Right lung (tissue), 10 donors: ENCODE data around the gene NDFIP1. TPM values are rescaled to one million over a fixed set of nuclear protein-coding genes. Genes with fewer than 3 reads are reported as not detected.

Experiments used
- DNase-seq, 2 donors: peaks; one replicate each; pipeline ENCODE4 v3.0.0-alpha.2; 2013
- long read RNA-seq, 8 donors: transcript quantifications; one replicate each; lab custom pipeline, GENCODE V29; 2026
- polyA plus RNA-seq, 5 donors: library from polyadenylated mRNA; unstranded; fragments of 120-200 nt; gene quantifications; one replicate each; pipeline versions ENCODE4 v1.2.1 to v1.2.3, GENCODE V29; 2013; ENCODE audit warnings: inconsistent platforms in 1 of 5, low replicate concordance in 1 of 5; ENCODE audit not compliant: insufficient read length in 5 of 5, insufficient read depth in 1 of 5

Gene NDFIP1
- 100 to 1,000 TPM in 3 of 5 donors, 10 to 100 TPM in 2; 93.6 to 115 (median 105) TPM for polyA plus RNA-seq
- long read RNA-seq, donor 1, full-length matches to known transcripts, result 95 of 139 reads
- long read RNA-seq, donor 1, partial matches to known transcripts, result 44 of 139 reads
- long read RNA-seq, donor 1, other reads (novel, unspliced or antisense), result 0 of 139 reads
- long read RNA-seq, donor 2, full-length matches to known transcripts, result 64 of 103 reads
- long read RNA-seq, donor 2, partial matches to known transcripts, result 39 of 103 reads
- long read RNA-seq, donor 2, other reads (novel, unspliced or antisense), result 0 of 103 reads
- long read RNA-seq, donor 3, full-length matches to known transcripts, result 58 of 64 reads
- long read RNA-seq, donor 3, partial matches to known transcripts, result 6 of 64 reads
- long read RNA-seq, donor 3, other reads (novel, unspliced or antisense), result 0 of 64 reads
- long read RNA-seq, donor 4, full-length matches to known transcripts, result 36 of 69 reads
- long read RNA-seq, donor 4, partial matches to known transcripts, result 33 of 69 reads
- long read RNA-seq, donor 4, other reads (novel, unspliced or antisense), result 0 of 69 reads
- long read RNA-seq, donor 5, full-length matches to known transcripts, result 72 of 160 reads
- long read RNA-seq, donor 5, partial matches to known transcripts, result 88 of 160 reads
- long read RNA-seq, donor 5, other reads (novel, unspliced or antisense), result 0 of 160 reads
- long read RNA-seq, donor 6, full-length matches to known transcripts, result 73 of 166 reads
- long read RNA-seq, donor 6, partial matches to known transcripts, result 93 of 166 reads
- long read RNA-seq, donor 6, other reads (novel, unspliced or antisense), result 0 of 166 reads
- long read RNA-seq, donor 7, full-length matches to known transcripts, result 67 of 153 reads
- long read RNA-seq, donor 7, partial matches to known transcripts, result 86 of 153 reads
- long read RNA-seq, donor 7, other reads (novel, unspliced or antisense), result 0 of 153 reads
- long read RNA-seq, donor 8, full-length matches to known transcripts, result 33 of 41 reads
- long read RNA-seq, donor 8, partial matches to known transcripts, result 8 of 41 reads
- long read RNA-seq, donor 8, other reads (novel, unspliced or antisense), result 0 of 41 reads

GRCh38 chr5:142108432-142109330 is at the start of gene NDFIP1:
Gene NDFIP1, plus strand, starts transcription at chr5:142108779. Its CDS starts 196 bp downstream, at chr5:142108975.
- DNase-seq, result peak; percentile 84

DNA sequence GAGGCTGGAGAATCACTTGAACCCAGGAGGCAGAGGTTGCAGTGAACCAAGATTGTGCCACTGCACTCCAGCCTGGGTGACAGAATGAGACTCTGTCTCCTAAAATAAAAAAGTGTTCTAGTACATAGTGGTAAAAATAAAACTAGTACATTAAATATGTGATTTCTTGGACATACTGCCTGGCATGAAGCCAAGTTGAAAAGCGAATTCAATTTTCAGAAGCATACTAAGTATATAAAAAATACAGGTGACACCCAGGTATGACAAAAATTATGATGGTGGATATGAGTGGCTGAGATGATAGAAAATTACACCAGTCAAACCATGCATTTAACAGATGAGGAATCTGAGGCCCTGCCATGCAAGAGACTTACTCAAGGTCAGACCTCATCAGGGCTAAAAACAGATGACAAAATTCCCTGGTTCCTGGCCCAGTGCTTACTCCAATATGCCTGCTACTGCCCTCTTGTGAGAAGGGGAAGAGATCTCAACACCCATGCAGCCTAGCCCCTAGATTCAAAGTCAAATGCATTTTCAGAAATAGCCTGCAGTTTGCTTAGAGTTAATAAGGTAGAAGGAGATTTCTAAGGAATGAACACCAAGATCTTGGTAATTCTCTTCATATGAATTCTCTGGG is 49.2 kb upstream of the NDFIP1 start:
- DNase-seq, result no peak

GRCh38 chr5:142063376-142063775 is 45.2 kb upstream of the NDFIP1 start:
- no peak for DNase-seq

- peak; percentile 52 to 69 for DNase-seq
Measured at GRCh38 chr5:142063878-142064331, 44.7 kb upstream of the NDFIP1 start.

DNA sequence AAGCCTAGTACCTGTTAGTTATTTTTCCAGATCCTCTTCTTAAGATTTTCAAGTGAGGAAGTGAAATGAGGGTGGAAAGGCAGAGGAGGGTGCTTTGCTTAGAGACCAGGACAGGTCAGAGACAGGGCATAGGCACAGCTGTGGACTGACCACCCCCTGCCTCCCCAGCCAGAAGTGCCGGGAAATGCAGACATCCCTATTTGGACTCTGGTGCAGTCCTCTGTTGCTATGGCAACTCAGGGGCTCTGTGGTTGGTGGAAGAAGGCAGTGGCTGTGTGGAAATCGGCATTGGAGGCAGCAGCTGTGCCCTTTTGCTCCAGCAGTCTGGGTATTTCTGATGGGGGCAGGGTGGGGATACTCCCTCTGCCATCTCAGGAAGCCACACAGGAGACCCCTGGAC is 43.3 kb upstream of the NDFIP1 start:
- peak; percentile 23 to 45 for DNase-seq

DNA sequence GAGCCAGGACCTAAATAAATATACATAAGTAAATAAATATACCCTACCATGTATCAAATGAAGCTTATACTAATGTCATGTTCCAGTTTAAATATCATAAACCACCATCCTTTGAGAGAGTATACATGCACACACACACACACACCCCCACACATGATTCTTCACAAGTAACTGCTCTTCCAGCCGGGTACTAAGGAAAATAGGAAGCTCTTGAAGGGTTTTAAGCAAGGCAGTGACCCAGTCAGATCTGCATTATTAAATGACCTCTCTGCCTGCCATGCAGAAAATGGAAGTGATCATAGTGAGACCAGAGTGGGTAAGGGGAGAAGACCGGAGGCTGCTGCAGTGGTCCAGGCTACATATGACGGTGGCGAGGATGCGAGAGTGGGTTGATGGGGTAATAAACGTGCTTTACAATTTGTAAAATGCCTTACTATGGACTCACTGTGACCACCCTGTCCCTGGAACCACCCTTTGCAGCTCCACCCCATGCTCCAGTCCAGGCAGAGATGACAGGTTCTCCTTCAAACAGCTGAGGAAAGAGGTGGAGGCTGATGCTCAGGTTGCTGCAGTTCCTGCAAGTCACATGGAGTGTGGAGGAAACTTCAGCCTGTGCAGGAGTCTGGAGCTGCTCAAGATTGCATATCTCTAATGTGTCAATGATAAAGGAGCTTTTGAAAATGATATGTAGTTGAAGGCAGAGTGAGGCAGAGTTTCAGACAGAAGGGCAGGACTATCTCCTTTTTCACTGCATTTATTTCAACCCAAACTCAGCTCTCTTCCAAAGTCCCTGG is 38.8 kb upstream of the NDFIP1 start:
- DNase-seq, result no peak

- DNase-seq, result no peak
Measured at GRCh38 chr5:142070734-142071133, 37.8 kb upstream of the NDFIP1 start.

GRCh38 chr5:142072488-142072887 is 36.1 kb upstream of the NDFIP1 start:
- no peak for DNase-seq

DNA sequence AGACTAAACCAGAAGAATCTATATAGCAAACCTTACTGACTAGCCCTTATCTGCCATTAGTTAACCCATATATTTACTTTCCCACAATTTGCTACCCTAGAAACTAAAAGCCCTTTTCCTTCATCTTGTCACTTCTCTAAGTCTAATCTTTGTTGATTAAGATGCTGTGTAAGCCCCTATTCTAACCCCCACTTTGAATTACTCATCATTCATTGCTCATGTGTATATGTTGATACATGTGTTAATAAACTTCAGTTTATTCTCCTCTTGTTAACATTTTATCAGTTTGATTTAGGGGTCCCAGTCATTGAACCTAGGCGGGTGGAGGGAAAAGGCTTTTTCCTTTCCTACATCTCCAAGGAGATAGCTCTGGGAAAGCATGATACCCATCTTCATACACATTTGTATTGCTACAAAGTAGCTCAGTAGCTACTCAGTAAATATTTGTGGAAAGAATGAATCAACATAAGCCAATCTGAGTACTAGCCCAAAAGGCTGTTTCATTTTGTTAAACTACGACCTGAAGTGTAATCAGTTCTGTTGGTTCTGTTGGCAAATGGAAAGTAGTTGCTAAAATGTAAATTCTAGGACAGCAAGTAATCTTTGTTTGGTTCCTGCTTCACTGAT is 35.1 kb upstream of the NDFIP1 start:
- no peak for DNase-seq

DNA sequence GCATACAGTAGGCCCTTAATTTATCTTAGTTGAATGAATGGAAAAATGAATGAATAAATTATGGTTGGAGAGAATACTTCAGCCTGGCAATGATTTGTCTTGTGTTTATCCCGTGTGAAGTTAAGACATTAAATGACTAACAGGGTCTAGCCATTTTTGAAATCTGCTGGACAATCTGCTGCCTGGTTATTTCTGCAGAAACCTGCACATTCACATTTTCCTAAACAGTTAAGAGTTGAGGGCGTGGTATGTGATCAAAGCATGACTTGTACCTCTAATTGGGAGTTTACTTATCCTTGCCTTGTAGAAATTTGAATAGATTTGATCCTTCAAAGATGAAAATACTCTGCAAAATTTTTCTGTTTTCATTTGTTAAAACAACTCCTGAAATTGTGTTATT is 34.6 kb upstream of the NDFIP1 start:
- DNase-seq, result no peak

DNA sequence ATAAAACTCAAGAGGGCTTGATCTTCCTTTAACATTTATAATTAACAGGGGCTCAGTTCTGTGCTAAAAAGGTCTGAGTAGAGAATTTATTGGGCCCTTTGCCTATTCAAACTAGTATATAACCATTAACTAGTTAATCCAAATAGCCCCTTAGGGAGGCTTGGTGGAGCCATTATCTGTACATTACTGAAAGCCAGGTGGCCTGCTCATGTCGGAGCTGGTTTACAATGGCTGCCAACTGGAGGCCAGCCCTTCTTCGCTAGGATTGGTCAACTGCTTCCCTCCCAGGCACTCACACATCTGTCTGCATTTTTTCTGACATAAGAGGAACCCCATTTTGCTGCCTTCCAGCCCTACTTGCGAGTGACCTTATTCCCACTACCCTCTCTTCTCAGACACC is 30.4 kb upstream of the NDFIP1 start:
- no peak for DNase-seq

DNA sequence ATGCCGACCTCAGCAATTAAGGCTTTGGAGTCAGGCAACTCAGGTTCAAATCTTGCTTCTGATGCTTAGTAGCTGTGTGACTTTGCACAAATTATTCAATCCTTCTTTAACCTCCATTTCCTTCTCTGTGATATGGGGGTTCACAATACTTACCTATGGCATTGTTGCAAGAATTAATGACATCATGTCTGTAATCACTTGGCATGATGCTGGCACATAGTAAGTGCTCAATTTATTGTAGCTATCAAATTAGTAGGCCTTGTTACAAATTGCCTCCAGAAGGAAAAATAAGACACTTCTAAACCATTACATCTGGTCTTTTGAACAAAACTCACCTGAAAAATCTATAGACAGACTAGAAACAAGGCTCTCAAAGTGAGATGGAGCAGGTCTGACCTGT is 29.9 kb upstream of the NDFIP1 start:
- no peak for DNase-seq

DNA sequence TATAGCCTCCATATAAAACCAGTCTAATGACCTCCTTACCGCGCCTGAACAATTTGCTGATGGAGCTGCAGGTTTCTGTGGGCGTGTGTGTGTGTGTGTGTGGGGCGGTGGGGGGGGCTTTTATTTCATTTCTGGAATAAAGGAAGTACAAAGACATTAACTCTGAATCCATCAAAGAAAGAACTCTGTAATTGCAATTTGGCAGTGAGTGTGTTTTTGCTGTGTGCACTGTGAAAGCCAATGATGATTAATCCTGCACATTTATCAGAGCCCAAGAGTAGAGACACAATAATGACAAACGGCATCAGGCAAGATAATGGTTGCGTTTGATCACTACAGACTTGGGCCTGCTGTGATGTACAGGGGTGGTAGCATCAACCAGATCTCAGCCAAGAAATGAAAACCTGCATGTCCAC is 29.3 kb upstream of the NDFIP1 start:
- DNase-seq, result no peak

DNA sequence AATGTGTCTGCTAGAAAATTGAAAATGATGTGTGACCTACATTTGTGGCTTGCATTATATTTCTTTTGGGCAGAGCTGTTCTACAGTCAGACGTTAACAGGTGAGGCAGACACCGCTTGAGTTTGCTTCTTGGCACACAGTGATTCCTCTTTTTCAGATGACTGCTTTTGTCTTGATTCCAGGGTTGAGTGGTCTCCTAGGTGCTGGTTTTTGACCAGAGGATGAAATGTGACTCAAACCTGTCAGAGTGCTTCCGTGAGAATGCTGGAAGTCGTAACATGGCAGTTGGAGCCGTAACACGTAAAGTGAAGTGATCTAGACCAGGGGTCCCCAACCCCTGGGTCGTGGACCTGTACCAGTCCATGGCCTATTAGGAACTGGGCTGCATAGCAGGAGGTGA is 28.3 kb upstream of the NDFIP1 start:
- DNase-seq, result no peak

DNA sequence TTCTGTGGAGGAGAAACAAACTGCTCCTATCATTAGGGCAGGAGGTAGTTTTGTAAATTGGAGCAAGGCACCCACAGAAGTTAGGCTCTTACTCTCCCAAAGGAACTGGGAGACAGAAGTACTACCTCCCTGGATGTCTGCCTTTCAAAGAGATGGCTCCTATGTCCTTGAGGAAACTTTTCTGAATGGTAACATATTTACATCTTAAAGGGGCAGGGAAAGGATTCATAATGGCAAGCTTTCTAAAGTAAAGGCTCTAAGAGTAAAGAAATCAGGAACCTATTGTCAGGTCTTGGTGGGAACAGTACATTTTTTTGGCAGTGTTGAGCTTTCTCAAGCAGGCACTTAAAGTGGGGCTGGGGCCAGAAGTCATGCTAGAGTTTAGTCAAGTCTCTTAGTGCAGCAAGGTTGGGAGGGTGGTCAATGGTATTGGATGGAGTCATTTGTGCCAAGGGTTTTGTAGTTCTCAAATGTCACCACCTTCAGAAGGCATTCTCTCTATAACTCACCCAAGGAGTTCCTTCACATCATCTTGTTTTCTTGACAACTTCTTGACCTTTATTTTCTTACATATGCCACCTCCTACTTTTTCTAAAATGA is 26.3 kb upstream of the NDFIP1 start:
- DNase-seq, result no peak

GRCh38 chr5:142086229-142086628 is 22.4 kb upstream of the NDFIP1 start:
- DNase-seq, result no peak

DNA sequence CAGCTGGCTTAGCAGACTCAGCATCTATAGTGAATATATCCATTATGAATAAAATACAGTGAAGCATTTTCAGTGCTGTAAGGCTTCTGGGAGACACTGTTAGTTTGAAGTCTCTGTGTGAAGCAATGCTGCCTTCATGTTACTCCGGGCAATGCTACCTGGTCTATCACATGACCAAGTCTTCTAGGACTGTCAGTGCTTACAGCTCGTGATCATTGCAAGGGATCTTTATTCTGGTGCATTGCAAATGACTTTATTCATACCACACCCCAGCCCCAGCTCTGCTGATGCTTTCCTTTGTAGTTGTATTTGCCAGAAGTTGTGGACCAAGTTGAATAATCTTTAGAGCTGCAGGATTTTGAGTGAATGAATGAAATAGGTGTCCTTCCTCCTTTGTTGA is 21.9 kb upstream of the NDFIP1 start:
- no peak for DNase-seq

DNA sequence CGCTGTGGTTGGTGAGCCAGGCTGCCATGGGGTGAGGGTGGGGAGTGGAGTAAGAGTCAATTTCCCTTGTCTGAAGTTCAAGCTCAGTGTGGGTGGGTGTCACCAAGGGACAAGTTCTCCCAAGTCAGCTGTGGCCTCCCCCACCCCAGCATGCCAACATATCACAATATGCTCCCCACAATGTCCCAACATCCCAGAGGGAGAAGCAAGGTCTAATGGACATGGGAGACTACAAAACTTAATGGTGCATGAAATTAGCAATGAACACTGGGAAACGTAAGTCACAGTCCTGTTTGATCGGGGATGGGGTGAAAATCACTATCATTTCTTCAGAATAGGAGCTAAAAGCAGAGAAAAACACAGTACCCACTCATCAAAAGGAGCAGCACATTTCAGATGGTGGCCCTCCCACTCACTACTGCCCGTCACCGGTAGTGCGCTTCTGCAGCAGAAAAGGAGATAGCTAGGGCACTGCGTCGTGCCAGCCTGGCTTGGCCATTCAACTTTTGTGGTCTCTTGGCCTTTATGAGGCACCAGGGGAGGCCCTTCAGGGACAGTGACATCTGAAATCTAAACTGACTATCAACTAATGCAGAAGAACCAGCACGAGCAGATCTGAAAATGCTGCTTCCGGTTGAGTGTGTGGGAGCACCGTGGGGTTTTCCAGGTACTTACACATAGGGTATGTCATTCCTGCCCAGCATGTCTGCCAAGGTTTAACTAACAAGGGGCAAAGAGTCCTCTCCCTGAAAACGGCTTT is 20.5 kb upstream of the NDFIP1 start:
- DNase-seq, result no peak
